ENCODE measurements around the gene DLK1. TPM values are rescaled to one million over a fixed set of nuclear protein-coding genes. Genes with fewer than 3 reads are reported as not detected.

Gene DLK1
- total RNA-seq, 1 experiment from 2014 or later = 3.3 TPM

GRCh38 chr14:100747736-100748135, 21.0 kb downstream of the DLK1 start (continued):
- TF ChIP-seq PRDM15 (CRISPR knock-in tag; IDR thresholded peaks at IDR 0.05) = no peak
- TF ChIP-seq SMAD3 (CRISPR knock-in tag; IDR thresholded peaks at IDR 0.05; ENCODE audit: borderline replicate concordance) = no peak
- TF ChIP-seq SP1 (CRISPR knock-in tag; conservative IDR thresholded peaks at IDR 0.05) = no peak
- no peak for TF ChIP-seq TEAD1 (CRISPR knock-in tag; IDR thresholded peaks at IDR 0.05)
- no peak for TF ChIP-seq NFYB (CRISPR knock-in tag; conservative IDR thresholded peaks at IDR 0.05; ENCODE audit: low read depth)
- no peak for TF ChIP-seq GRHL2 (CRISPR knock-in tag; IDR thresholded peaks at IDR 0.05; ENCODE audit: insufficient replicate concordance, severe bottlenecking)
- no peak for TF ChIP-seq ZNF512 (CRISPR knock-in tag; IDR thresholded peaks at IDR 0.05; ENCODE audit: borderline replicate concordance)

- no peak overlapping the region for H3K27ac Mint-ChIP-seq
- peaks cover 4% of the 10 kb centered on the region; the same call in 1 of the 2 replicates for H3K27me3 Mint-ChIP-seq (ENCODE audit: low read depth)
- no peak overlapping the region for H3K4me3 Mint-ChIP-seq
- ATAC-seq (no peak), DNase-seq (ENCODE audit: low spot score) (no peak)
- H3K4me1 Mint-ChIP-seq = no peaks in the 10 kb centered on the region
- ChIA-PET POLR2A (no interaction called here), CTCF (interaction anchor here (0.7 kb wide), 1 partner anchor 722 kb away, joined by 3 read pairs; no protein-coding TSS in a partner anchor)
- TF ChIP-seq ELF4 (CRISPR knock-in tag; IDR thresholded peaks at IDR 0.05; ENCODE audit: low read depth) (no peak), NFATC4 (CRISPR knock-in tag; IDR thresholded peaks at IDR 0.05) (no peak), FOXJ3 (CRISPR knock-in tag; IDR thresholded peaks at IDR 0.05; ENCODE audit: borderline replicate concordance) (no peak), CDX4 (CRISPR knock-in tag; IDR thresholded peaks at IDR 0.05; ENCODE audit: borderline replicate concordance) (no peak), KAT7 (CRISPR knock-in tag; IDR thresholded peaks at IDR 0.05; ENCODE audit: borderline replicate concordance) (no peak)
- H3K9me3 Mint-ChIP-seq = peaks cover 12% of the 10 kb centered on the region
- no peaks in the 10 kb centered on the region for H3K36me3 Mint-ChIP-seq
Observed at GRCh38 chr14:100748403-100748802, 21.7 kb downstream of the DLK1 start.

- DNase-seq (ENCODE audit: low spot score) = peak; percentile 31
- ChIA-PET CTCF (interaction anchor here (0.7 kb wide), 1 partner anchor 723 kb away, joined by 3 read pairs; no protein-coding TSS in a partner anchor), POLR2A (no interaction called here)
- TF ChIP-seq SP1 (CRISPR knock-in tag; conservative IDR thresholded peaks at IDR 0.05) (no peak), FOXK1 (CRISPR knock-in tag; IDR thresholded peaks at IDR 0.05) (no peak), NR1H2 (CRISPR knock-in tag; IDR thresholded peaks at IDR 0.05) (no peak), MXD4 (CRISPR knock-in tag; IDR thresholded peaks at IDR 0.05; ENCODE audit: borderline replicate concordance) (no peak), TCF7 (CRISPR knock-in tag; IDR thresholded peaks at IDR 0.05; ENCODE audit: low read depth) (no peak)
- TF ChIP-seq, protein P1, sequence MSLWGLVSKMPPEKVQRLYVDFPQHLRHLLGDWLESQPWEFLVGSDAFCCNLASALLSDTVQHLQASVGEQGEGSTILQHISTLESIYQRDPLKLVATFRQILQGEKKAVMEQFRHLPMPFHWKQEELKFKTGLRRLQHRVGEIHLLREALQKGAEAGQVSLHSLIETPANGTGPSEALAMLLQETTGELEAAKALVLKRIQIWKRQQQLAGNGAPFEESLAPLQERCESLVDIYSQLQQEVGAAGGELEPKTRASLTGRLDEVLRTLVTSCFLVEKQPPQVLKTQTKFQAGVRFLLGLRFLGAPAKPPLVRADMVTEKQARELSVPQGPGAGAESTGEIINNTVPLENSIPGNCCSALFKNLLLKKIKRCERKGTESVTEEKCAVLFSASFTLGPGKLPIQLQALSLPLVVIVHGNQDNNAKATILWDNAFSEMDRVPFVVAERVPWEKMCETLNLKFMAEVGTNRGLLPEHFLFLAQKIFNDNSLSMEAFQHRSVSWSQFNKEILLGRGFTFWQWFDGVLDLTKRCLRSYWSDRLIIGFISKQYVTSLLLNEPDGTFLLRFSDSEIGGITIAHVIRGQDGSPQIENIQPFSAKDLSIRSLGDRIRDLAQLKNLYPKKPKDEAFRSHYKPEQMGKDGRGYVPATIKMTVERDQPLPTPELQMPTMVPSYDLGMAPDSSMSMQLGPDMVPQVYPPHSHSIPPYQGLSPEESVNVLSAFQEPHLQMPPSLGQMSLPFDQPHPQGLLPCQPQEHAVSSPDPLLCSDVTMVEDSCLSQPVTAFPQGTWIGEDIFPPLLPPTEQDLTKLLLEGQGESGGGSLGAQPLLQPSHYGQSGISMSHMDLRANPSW (CRISPR knock-in tag; conservative IDR thresholded peaks at IDR 0.05; ENCODE audit: low read depth) = no peak
- TF ChIP-seq, protein P2, sequence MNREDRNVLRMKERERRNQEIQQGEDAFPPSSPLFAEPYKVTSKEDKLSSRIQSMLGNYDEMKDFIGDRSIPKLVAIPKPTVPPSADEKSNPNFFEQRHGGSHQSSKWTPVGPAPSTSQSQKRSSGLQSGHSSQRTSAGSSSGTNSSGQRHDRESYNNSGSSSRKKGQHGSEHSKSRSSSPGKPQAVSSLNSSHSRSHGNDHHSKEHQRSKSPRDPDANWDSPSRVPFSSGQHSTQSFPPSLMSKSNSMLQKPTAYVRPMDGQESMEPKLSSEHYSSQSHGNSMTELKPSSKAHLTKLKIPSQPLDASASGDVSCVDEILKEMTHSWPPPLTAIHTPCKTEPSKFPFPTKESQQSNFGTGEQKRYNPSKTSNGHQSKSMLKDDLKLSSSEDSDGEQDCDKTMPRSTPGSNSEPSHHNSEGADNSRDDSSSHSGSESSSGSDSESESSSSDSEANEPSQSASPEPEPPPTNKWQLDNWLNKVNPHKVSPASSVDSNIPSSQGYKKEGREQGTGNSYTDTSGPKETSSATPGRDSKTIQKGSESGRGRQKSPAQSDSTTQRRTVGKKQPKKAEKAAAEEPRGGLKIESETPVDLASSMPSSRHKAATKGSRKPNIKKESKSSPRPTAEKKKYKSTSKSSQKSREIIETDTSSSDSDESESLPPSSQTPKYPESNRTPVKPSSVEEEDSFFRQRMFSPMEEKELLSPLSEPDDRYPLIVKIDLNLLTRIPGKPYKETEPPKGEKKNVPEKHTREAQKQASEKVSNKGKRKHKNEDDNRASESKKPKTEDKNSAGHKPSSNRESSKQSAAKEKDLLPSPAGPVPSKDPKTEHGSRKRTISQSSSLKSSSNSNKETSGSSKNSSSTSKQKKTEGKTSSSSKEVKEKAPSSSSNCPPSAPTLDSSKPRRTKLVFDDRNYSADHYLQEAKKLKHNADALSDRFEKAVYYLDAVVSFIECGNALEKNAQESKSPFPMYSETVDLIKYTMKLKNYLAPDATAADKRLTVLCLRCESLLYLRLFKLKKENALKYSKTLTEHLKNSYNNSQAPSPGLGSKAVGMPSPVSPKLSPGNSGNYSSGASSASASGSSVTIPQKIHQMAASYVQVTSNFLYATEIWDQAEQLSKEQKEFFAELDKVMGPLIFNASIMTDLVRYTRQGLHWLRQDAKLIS (CRISPR knock-in tag; IDR thresholded peaks at IDR 0.05; ENCODE audit: borderline replicate concordance) = no peak
- TF ChIP-seq, protein P3, sequence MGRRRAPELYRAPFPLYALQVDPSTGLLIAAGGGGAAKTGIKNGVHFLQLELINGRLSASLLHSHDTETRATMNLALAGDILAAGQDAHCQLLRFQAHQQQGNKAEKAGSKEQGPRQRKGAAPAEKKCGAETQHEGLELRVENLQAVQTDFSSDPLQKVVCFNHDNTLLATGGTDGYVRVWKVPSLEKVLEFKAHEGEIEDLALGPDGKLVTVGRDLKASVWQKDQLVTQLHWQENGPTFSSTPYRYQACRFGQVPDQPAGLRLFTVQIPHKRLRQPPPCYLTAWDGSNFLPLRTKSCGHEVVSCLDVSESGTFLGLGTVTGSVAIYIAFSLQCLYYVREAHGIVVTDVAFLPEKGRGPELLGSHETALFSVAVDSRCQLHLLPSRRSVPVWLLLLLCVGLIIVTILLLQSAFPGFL (CRISPR knock-in tag; IDR thresholded peaks at IDR 0.05; ENCODE audit: borderline replicate concordance) = no peak
Observed at GRCh38 chr14:100748944-100749343, 22.3 kb downstream of the DLK1 start.

More at GRCh38 chr14:100748944-100749343, 22.3 kb downstream of the DLK1 start:
- Mint-ChIP-seq H3K27ac (no peak overlapping the region), H3K9me3 (peaks cover 13% of the 10 kb centered on the region), H3K4me3 (no peak overlapping the region), H3K27me3 (ENCODE audit: low read depth) (peaks cover 4% of the 10 kb centered on the region; the same call in 1 of the 2 replicates), H3K36me3 (no peaks in the 10 kb centered on the region), H3K4me1 (no peaks in the 10 kb centered on the region)
- ATAC-seq = peak; percentile 67; the same call in 1 of the 2 replicates
